GM23338 (cell line): ENCODE measurements around the gene TRABD2A. TPM values are rescaled to one million over a fixed set of nuclear protein-coding genes. Genes with fewer than 3 reads are reported as not detected.

ENCODE experiments used
- ATAC-seq: fragments of 200-7000 bp; cut with Tn5 transposase; 3 replicates; pipeline ENCODE4 v1.9.1; 2020
- DNase-seq: peaks from one replicate; pipeline ENCODE4 v3.0.0-alpha.2; 2015; ENCODE audit warnings: low spot score
- H2AFZ ChIP-seq: fragments of 200-600 bp; sonication (generic); 2 replicates; pipeline ENCODE4 v1.8.0; 2016; ENCODE audit warnings: antibody characterized with exemption, mild to moderate bottlenecking, moderate library complexity
- H3F3A ChIP-seq: fragments of 200-600 bp; sonication (generic); replicated peaks from 2 replicates; pipeline ENCODE4 v1.8.0; 2017; ENCODE audit warnings: antibody characterized with exemption, mixed run types, low read depth
- H3K27ac ChIP-seq: fragments of 200-600 bp; sonication (generic); 2 replicates; pipeline ENCODE4 v1.6.1; 2016; ENCODE audit warnings: low read depth
- H3K27me3 ChIP-seq: fragments of 200-600 bp; sonication (generic); 2 replicates; pipeline ENCODE4 v1.8.0; 2016; ENCODE audit warnings: mild to moderate bottlenecking, mixed run types, moderate library complexity; ENCODE audit not compliant: insufficient read depth
- H3K36me3 ChIP-seq: fragments of 200-600 bp; sonication (generic); 2 replicates; pipeline ENCODE4 v1.8.0; 2016; ENCODE audit warnings: mild to moderate bottlenecking; ENCODE audit not compliant: insufficient read depth
- H3K4me1 ChIP-seq: fragments of 200-600 bp; sonication (generic); 2 replicates; pipeline ENCODE4 v1.8.0; 2016; ENCODE audit warnings: mild to moderate bottlenecking, moderate library complexity; ENCODE audit not compliant: insufficient read depth
- H3K4me2 ChIP-seq: fragments of 200-600 bp; sonication (generic); 2 replicates; pipeline ENCODE4 v1.7.1; 2017; ENCODE audit warnings: mixed run types
- H3K4me3 ChIP-seq: fragments of 200-600 bp; sonication (generic); 2 replicates; pipeline ENCODE4 v1.6.1; 2016; ENCODE audit warnings: mixed run types
- H3K79me2 ChIP-seq: fragments of 200-600 bp; sonication (generic); replicated peaks from 2 replicates; pipeline ENCODE4 v1.8.0; 2017; ENCODE audit warnings: mild to moderate bottlenecking; ENCODE audit not compliant: insufficient read depth
- H3K9me2 ChIP-seq: fragments of 200-600 bp; sonication (generic); 2 replicates; pipeline ENCODE4 v1.8.0; 2017; ENCODE audit not compliant: insufficient read depth
- H4K20me1 ChIP-seq: fragments of 200-600 bp; sonication (generic); replicated peaks from 2 replicates; pipeline ENCODE4 v1.8.0; 2017; ENCODE audit warnings: mild to moderate bottlenecking; ENCODE audit not compliant: insufficient read depth
- H3K27ac Mint-ChIP-seq: 2 replicates; pipeline ENCODE4 v1.8.0; 2020; ENCODE audit warnings: inconsistent platforms, mild to moderate bottlenecking, moderate library complexity, mixed read lengths
- H3K27me3 Mint-ChIP-seq: 3 replicates; pipeline ENCODE4 v1.8.0; 2022; ENCODE audit warnings: low read depth, mild to moderate bottlenecking, moderate library complexity, mixed read lengths, inconsistent platforms; ENCODE audit not compliant: insufficient read depth, poor library complexity
- H3K36me3 Mint-ChIP-seq: 3 replicates; pipeline ENCODE4 v1.8.0; 2021; ENCODE audit warnings: low read depth, mild to moderate bottlenecking, inconsistent platforms, moderate library complexity, mixed read lengths
- H3K4me1 Mint-ChIP-seq: 3 replicates; pipeline ENCODE4 v1.8.0; 2020; ENCODE audit warnings: mild to moderate bottlenecking, inconsistent platforms, mixed read lengths
- H3K4me3 Mint-ChIP-seq: 3 replicates; pipeline ENCODE4 v1.8.0; 2021; ENCODE audit warnings: moderate library complexity, mild to moderate bottlenecking, inconsistent platforms, mixed read lengths
- H3K9me3 Mint-ChIP-seq: 3 replicates; pipeline ENCODE4 v1.8.0; 2020; ENCODE audit warnings: moderate library complexity, mild to moderate bottlenecking, inconsistent platforms, mixed read lengths
- CREB1 ChIP-seq: fragments of 250-450 bp; sonication (Bioruptor Pico); IDR thresholded peaks from 2 replicates; pipeline ENCODE4 v1.5.0; 2020; ENCODE audit warnings: low read depth, mild to moderate bottlenecking, moderate library complexity
- CTCF ChIP-seq, 2 experiments: fragments of 200-600 bp in 1 of 2; sonication (generic) in 1 of 2; conservative IDR thresholded peaks; 2 replicates each; pipeline versions ENCODE4 v1.5.1 to v1.6.1; 2016 to 2017; ENCODE audit warnings: antibody characterized with exemption in 2 of 2, low read depth in 2 of 2, mild to moderate bottlenecking in 2 of 2, moderate library complexity in 1 of 2
- ETS1 ChIP-seq: IDR thresholded peaks from 2 replicates; pipeline ENCODE4 v1.6.1; 2016; ENCODE audit warnings: antibody characterized with exemption
- EZH2 ChIP-seq: fragments of 200-600 bp; sonication (generic); IDR thresholded peaks from one replicate; pipeline ENCODE4 v1.8.0; 2017; ENCODE audit warnings: antibody characterized with exemption, mild to moderate bottlenecking, low read depth; ENCODE audit not compliant: unreplicated experiment
- EZH2phosphoT487 ChIP-seq: fragments of 200-600 bp; sonication (generic); IDR thresholded peaks from one replicate; pipeline ENCODE4 v1.8.1; 2018; ENCODE audit warnings: antibody characterized with exemption; ENCODE audit not compliant: unreplicated experiment
- JUNB ChIP-seq: IDR thresholded peaks from one replicate; pipeline ENCODE4 v1.6.1; 2016; ENCODE audit warnings: antibody characterized with exemption; ENCODE audit not compliant: unreplicated experiment
- NANOG ChIP-seq: IDR thresholded peaks from 2 replicates; pipeline ENCODE4 v1.6.1; 2016; ENCODE audit warnings: antibody characterized with exemption, borderline replicate concordance
- POLR2AphosphoS5 ChIP-seq: IDR thresholded peaks from 2 replicates; pipeline ENCODE4 v1.6.1; 2016; ENCODE audit warnings: antibody characterized with exemption, low read depth
- ZNF114 ChIP-seq: fragments of 250-450 bp; sonication (Bioruptor Pico); IDR thresholded peaks from 2 replicates; pipeline ENCODE4 v1.5.0; 2020; ENCODE audit warnings: mild to moderate bottlenecking, moderate library complexity
- ZNF331 ChIP-seq: fragments of 250-450 bp; sonication (Bioruptor Pico); IDR thresholded peaks from 2 replicates; pipeline ENCODE4 v1.5.0; 2020; ENCODE audit warnings: low read depth, mild to moderate bottlenecking, moderate library complexity
- ZNF462 ChIP-seq: fragments of 250-450 bp; sonication (Bioruptor Pico); IDR thresholded peaks from 2 replicates; pipeline ENCODE4 v1.5.0; 2020; ENCODE audit warnings: mild to moderate bottlenecking, moderate library complexity
- polyA plus RNA-seq: library from polyadenylated mRNA; unstranded; fragments of >200 nt; fragmentation: Nextera tagmentation; extraction: Ambion mirVana; gene quantifications from 2 replicates; pipeline ENCODE4 v1.2.1, GENCODE V29; 2016
- total RNA-seq: library from RNA; depleted of rRNA; stranded (reverse); fragments of >200 nt; shearing (Covaris generic); gene quantifications from 2 replicates; pipeline ENCODE4 v1.2.3, GENCODE V29; 2014

TRABD2A gene
- total and polyA plus RNA-seq, 2 experiments from 2014 or later: 5.5 to 12.1 TPM

- no peak overlapping the region for H3K27ac Mint-ChIP-seq
- Histone ChIP-seq H3K4me1 (peaks cover 10% of the 10 kb centered on the region), H3K27me3 (peaks cover 23% of the 10 kb centered on the region), H3K4me3 (no peak overlapping the region), H2AFZ (no peak overlapping the region), H3K79me2 (peaks cover 7% of the 10 kb centered on the region), H3K9me2 (0 out of 2 replicates have a peak, but pooled peaks cover 5% of the 10 kb centered on the region), H3K4me2 (no peak overlapping the region), H3K27ac (no peak overlapping the region), H3K36me3 (no peaks in the 10 kb centered on the region), H4K20me1 (no peaks in the 10 kb centered on the region), H3F3A (peaks cover 3% of the 10 kb centered on the region; the same call in 1 of the 2 replicates)
- ATAC-seq (no peak), DNase-seq (no peak)
- no peak overlapping the region for H3K4me3 Mint-ChIP-seq
- peaks cover 23% of the 10 kb centered on the region for H3K27me3 Mint-ChIP-seq
- TF ChIP-seq ETS1 (no peak), EZH2 (no peak), ZNF331 (no peak)
- H3K9me3 Mint-ChIP-seq: no peaks in the 10 kb centered on the region
- H3K36me3 Mint-ChIP-seq: peaks cover 14% of the 10 kb centered on the region; the same call in 1 of the 3 replicates
- H3K4me1 Mint-ChIP-seq: peaks cover 24% of the 10 kb centered on the region; the same call in 2 of the 3 replicates
Observed at GRCh38 chr2:84902526-84902925, 21.6 kb upstream of the TRABD2A start.

GRCh38 chr2:84901593-84902120 is 20.8 kb upstream of the TRABD2A start:
- Histone ChIP-seq H3K36me3 (no peaks in the 10 kb centered on the region), H3K9me2 (0 out of 2 replicates have a peak, but pooled peaks cover 5% of the 10 kb centered on the region), H3F3A (peaks cover 3% of the 10 kb centered on the region; the same call in 1 of the 2 replicates), H3K4me1 (peaks cover 6% of the 10 kb centered on the region), H3K79me2 (peaks cover 7% of the 10 kb centered on the region), H3K27me3 (peaks cover 23% of the 10 kb centered on the region), H3K27ac (no peak overlapping the region), H2AFZ (no peak overlapping the region), H3K4me2 (no peak overlapping the region), H3K4me3 (no peak overlapping the region), H4K20me1 (no peaks in the 10 kb centered on the region)
- peaks cover 8% of the 10 kb centered on the region; the same call in 1 of the 3 replicates for H3K36me3 Mint-ChIP-seq
- no peak overlapping the region for H3K27ac Mint-ChIP-seq
- no peak for ATAC-seq
- DNase-seq: no peak
- no peak overlapping the region for H3K4me3 Mint-ChIP-seq
- peaks cover 19% of the 10 kb centered on the region for H3K27me3 Mint-ChIP-seq
- H3K4me1 Mint-ChIP-seq: peaks cover 15% of the 10 kb centered on the region; the same call in 2 of the 3 replicates
- no peaks in the 10 kb centered on the region for H3K9me3 Mint-ChIP-seq
- TF ChIP-seq POLR2AphosphoS5: no peak
- no peak for TF ChIP-seq CTCF (conservative IDR thresholded peaks at IDR 0.05; ENCODE audit: low read depth in 2 of 2)
- TF ChIP-seq JUNB: no peak
- no peak for TF ChIP-seq CREB1 (CRISPR knock-in tag)
- no peak for TF ChIP-seq ZNF462
- no peak for TF ChIP-seq ETS1
- no peak for TF ChIP-seq EZH2phosphoT487
- no peak for TF ChIP-seq ZNF114 (CRISPR knock-in tag)
- TF ChIP-seq NANOG: no peak
